Keratinocyte (primary cell): ENCODE data around the gene NOM1. TPM values are rescaled to one million over a fixed set of nuclear protein-coding genes. Genes with fewer than 3 reads are reported as not detected.
A peak's percentile ranks its signal among the peaks of the same experiment; 100 is the strongest.
"Not testable (repeated sequence)": the region's sequence is repeated elsewhere in the genome, so short reads cannot be mapped to it uniquely, and the experiment has no call there.

Experiments used
- DNase-seq: peaks from one replicate; pipeline ENCODE4 v3.0.0-alpha.2; 2011; ENCODE audit warnings: low read depth, missing footprints, low spot score
- FAIRE-seq: peaks from 2 replicates; lab custom pipeline; 2011; peaks lifted over from hg19 to GRCh38; lab: Jason Lieb, UNC
- H2AFZ ChIP-seq: 2 replicates; pipeline ENCODE4 v1.6.0; 2012; ENCODE audit warnings: low read length, control low read depth, inconsistent platforms; ENCODE audit not compliant: control insufficient read depth
- H3K27ac ChIP-seq: 2 replicates; pipeline ENCODE4 v1.5.1; 2011; ENCODE audit warnings: low read length; ENCODE audit not compliant: control insufficient read depth, insufficient read depth
- H3K27me3 ChIP-seq: 3 replicates; pipeline ENCODE4 v1.6.0; 2011; ENCODE audit warnings: low read length; ENCODE audit not compliant: control insufficient read depth, insufficient read depth; ENCODE audit errors: extremely low read depth
- H3K36me3 ChIP-seq, 2 experiments: 2 replicates in 1 of 2; 3 replicates in 1 of 2; pipeline ENCODE4 v1.5.1; 2011; ENCODE audit warnings: low read length in 2 of 2, mild to moderate bottlenecking in 1 of 2; ENCODE audit not compliant: control insufficient read depth in 2 of 2, insufficient read depth in 2 of 2; ENCODE audit errors: extremely low read depth in 1 of 2
- H3K4me1 ChIP-seq: 3 replicates; pipeline ENCODE4 v1.5.1; 2011; ENCODE audit warnings: low read length; ENCODE audit not compliant: control insufficient read depth, insufficient read depth; ENCODE audit errors: extremely low read depth
- H3K4me2 ChIP-seq: 3 replicates; pipeline ENCODE4 v1.6.0; 2011; ENCODE audit warnings: low read depth, low read length; ENCODE audit not compliant: control insufficient read depth, insufficient read depth; ENCODE audit errors: extremely low read depth
- H3K4me3 ChIP-seq, 3 experiments: fragments of 200-600 bp in 1 of 3; sonication (generic) in 1 of 3; 2 replicates in 2 of 3; 3 replicates in 1 of 3; pipeline ENCODE4 v1.5.1; 2011 to 2016; ENCODE audit warnings: low read length in 3 of 3, mild to moderate bottlenecking in 3 of 3, control low read depth in 2 of 3, inconsistent platforms in 1 of 3, low read depth in 1 of 3, mixed read lengths in 1 of 3, mixed run types in 1 of 3, moderate library complexity in 1 of 3; ENCODE audit not compliant: control insufficient read depth in 2 of 3, insufficient read depth in 2 of 3; ENCODE audit errors: extremely low read depth in 1 of 3
- H3K79me2 ChIP-seq: 2 replicates; pipeline ENCODE4 v1.6.0; 2012; ENCODE audit warnings: low read length; ENCODE audit not compliant: control insufficient read depth, insufficient read depth
- H3K9ac ChIP-seq: 3 replicates; pipeline ENCODE4 v1.6.0; 2011; ENCODE audit warnings: low read length; ENCODE audit not compliant: control insufficient read depth, insufficient read depth; ENCODE audit errors: extremely low read depth
- H3K9me1 ChIP-seq: 3 replicates; pipeline ENCODE4 v1.6.0; 2011; ENCODE audit warnings: low read length; ENCODE audit not compliant: control insufficient read depth, insufficient read depth; ENCODE audit errors: extremely low read depth
- H3K9me3 ChIP-seq: 2 replicates; pipeline ENCODE4 v1.5.1; 2012; ENCODE audit warnings: low read depth, low read length; ENCODE audit not compliant: control insufficient read depth
- H4K20me1 ChIP-seq: 3 replicates; pipeline ENCODE4 v1.6.0; 2011; ENCODE audit warnings: low read length; ENCODE audit not compliant: control insufficient read depth, insufficient read depth; ENCODE audit errors: extremely low read depth
- CTCF ChIP-seq, 3 experiments: IDR thresholded peaks in 1 of 3; conservative IDR thresholded peaks in 1 of 3; optimal IDR thresholded peaks in 1 of 3; 2 replicates in 2 of 3; 3 replicates in 1 of 3; pipeline versions ENCODE3 to v1.5.1; 2011; ENCODE audit warnings: low read length in 3 of 3, mild to moderate bottlenecking in 3 of 3, moderate library complexity in 2 of 3, control low read depth in 1 of 3, inconsistent platforms in 1 of 3; ENCODE audit not compliant: insufficient read depth in 2 of 3; ENCODE audit errors: extremely low read depth in 1 of 3
- EZH2 ChIP-seq: IDR thresholded peaks from one replicate; pipeline ENCODE4 v1.6.1; 2012; ENCODE audit warnings: inconsistent platforms, mild to moderate bottlenecking, low read length, moderate library complexity
- dilution Hi-C: fragments of 300-500 bp; cut with MboI; formaldehyde crosslinking; loops from one replicate; pipeline ENCODE4 v1.7.0; 2020; ENCODE audit warnings: low sequenced_read_pairs; ENCODE audit not compliant: extremely low pct_ligation_motif_present
- polyA minus RNA-seq, 3 experiments: library from RNA; depleted of rRNA, polyadenylated mRNA; stranded (reverse); fragments of >200 nt; gene quantifications; 1 replicate in 1 of 3; 2 replicates in 1 of 3; 3 replicates in 1 of 3; pipeline ENCODE4 v1.2.3, GENCODE V29; 2011
- polyA plus RNA-seq, 5 experiments: library from polyadenylated mRNA; depleted of rRNA in 3 of 5; stranded (reverse) in 3 of 5; stranded (forward) in 1 of 5; unstranded in 1 of 5; fragments of >200 nt; gene quantifications; 1 replicate in 1 of 5; 2 replicates in 3 of 5; 3 replicates in 1 of 5; pipeline versions ENCODE4 v1.2.1 to v1.2.3, GENCODE V29; 2011 to 2012; ENCODE audit warnings: missing spikeins in 2 of 5, low read depth in 1 of 5, low replicate concordance in 1 of 5

The NOM1 gene
- 9.9 to 17.1 TPM (median 13.0 TPM) in 3 replicates for polyA plus RNA-seq
- polyA plus RNA-seq (2011; ENCODE audit: low read depth), result 21.5 TPM
- 6.7 and 8.9 TPM in 2 replicates for polyA plus RNA-seq (2011; cell fraction: cytosol; rRNA removed)
- polyA plus RNA-seq (2011; cell fraction: nucleus; rRNA removed), result 48.0 and 48.8 TPM in 2 replicates
- 12.5 and 14.4 TPM in 2 replicates for polyA plus RNA-seq (2012; ENCODE audit: low replicate concordance)
- 13.5 to 28.4 TPM (median 14.1 TPM) in 3 replicates for polyA minus RNA-seq
- polyA minus RNA-seq (2011; cell fraction: cytosol; rRNA and poly(A)+ RNA removed), result 10.4 TPM
- polyA minus RNA-seq (2011; cell fraction: nucleus; rRNA and poly(A)+ RNA removed), result 16.9 and 32.6 TPM in 2 replicates

GRCh38 chr7:156949541-156950380 is at the start of gene NOM1:
Gene NOM1, plus strand, starts transcription at chr7:156949712. Its CDS starts 26 bp downstream, at chr7:156949738.
- no peak for FAIRE-seq

GRCh38 chr7:156900093-156900492 is 49.4 kb upstream of the NOM1 start:
- H3K9ac ChIP-seq, H3K4me2 ChIP-seq, DNase-seq, H3K27ac ChIP-seq, H3K9me1 ChIP-seq, H3K36me3 ChIP-seq, H3K27me3 ChIP-seq, H2AFZ ChIP-seq, dilution Hi-C loops, H3K79me2 ChIP-seq, H4K20me1 ChIP-seq, H3K4me3 ChIP-seq, FAIRE-seq, H3K9me3 ChIP-seq: not testable (repeated sequence)
- peaks cover 13% of the 10 kb centered on the region for H3K4me1 ChIP-seq

More at GRCh38 chr7:156949541-156950380, at the start of gene NOM1:
- peak in 2 of 3 experiments; percentile 74 to 91 for TF ChIP-seq CTCF (optimal IDR thresholded peaks at IDR 0.05 in 1 of 3, IDR thresholded peaks at IDR 0.05 in 1 of 3, conservative IDR thresholded peaks at IDR 0.05 in 1 of 3; ENCODE audit: extremely low read depth in 1 of 3, insufficient read depth in 2 of 3, low read length in 3 of 3)
- TF ChIP-seq EZH2, result no peak
- Histone ChIP-seq H3K9me1 (no peaks in the 10 kb centered on the region), H3K9ac (peak within 1 kb of the TSS; percentile 86), H3K4me2 (peak within 1 kb of the TSS; percentile 90), H3K79me2 (peaks cover 51% of the 10 kb centered on the region), H3K27me3 (no peaks in the 10 kb centered on the region), H3K27ac (peak within 1 kb of the TSS; percentile 71), H3K4me1 (peaks cover 12% of the 10 kb centered on the region), H2AFZ (peak within 1 kb of the TSS; percentile 81), H3K4me3 (peak within 1 kb of the TSS; percentile 80 to 96 (median 84)), H4K20me1 (peaks cover 6% of the 10 kb centered on the region), H3K9me3 (no peaks in the 10 kb centered on the region), H3K36me3 (peaks cover 16 to 19% of the 10 kb centered on the region in 2 experiments)
- DNase-seq, result no peak
- dilution Hi-C loops, result no loop called here
